HG02840 (cell line): Measurements from ENCODE around the gene ADAM19.

ENCODE experiments used
- ATAC-seq: cut with Tn5 transposase; IDR thresholded peaks from one replicate; pipeline ENCODE4 v1.9.1; 2021; ENCODE audit warnings: mild to moderate bottlenecking, moderate library complexity, moderate number of reproducible peaks; ENCODE audit not compliant: unreplicated experiment, low FRiP score

Gene ADAM19

DNA sequence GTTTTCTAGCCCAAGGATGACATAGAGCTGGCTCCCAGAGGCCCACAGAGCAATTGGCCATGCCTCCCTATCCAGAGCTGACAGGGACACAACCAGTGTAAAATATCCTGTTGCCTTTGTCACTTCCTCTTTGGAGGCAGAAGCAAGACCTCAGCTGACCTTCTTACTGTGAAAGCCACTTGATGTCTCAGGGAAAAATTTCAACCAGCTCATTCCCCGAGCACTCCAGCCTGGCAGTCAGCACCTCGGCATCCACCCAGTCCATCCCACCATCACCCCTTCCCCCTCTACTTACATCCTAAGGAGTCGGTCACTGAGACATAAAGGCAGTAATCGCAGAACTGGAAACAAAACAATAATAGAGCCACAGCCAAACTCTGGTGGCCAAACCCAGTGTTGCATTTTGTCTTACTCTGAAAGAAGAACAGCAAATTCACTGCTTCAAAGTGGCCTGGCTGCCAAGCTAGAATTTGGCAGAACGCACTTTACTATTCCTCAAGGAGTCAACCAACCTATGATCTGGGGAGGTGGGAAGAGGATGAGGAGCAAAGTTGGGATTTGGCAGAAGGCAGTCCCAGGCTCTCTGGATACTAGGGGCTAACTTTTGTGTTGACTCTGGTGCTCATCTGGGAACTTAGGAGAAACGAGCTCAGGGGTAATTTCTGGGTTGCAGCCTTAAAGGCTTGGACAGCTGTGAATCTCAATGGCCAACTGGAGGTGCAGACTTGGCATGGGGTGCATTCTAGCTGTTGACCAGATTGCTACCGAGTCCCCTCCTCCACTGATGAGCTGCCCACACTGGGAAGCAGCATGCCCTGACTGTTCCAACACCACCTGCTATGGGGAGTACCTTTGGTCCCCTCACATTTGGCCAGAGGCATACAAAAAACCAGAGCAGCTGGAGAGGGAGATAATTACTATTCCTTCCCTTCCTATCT lies 101.9 kb downstream of the ADAM19 start:
- no peak for ATAC-seq

DNA sequence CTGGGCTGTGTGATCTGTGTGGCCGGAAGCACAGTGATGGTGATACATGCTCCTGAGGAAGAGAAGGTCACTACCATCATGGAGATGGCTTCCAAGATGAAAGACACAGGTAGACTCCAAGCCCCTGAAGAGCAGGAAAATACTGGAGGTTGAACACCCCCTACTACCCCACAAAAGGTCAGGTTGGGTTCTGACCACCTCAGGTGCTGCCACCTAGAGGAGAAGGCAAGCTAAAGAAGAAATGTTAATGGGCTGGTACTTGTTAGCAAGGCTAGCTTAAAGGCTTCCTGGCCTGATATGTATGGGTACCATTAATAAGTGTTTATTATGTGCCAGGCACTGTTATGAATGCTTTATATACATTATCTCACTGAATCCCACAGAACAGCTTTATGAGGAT lies 103.9 kb downstream of the ADAM19 start:
- no peak for ATAC-seq

DNA sequence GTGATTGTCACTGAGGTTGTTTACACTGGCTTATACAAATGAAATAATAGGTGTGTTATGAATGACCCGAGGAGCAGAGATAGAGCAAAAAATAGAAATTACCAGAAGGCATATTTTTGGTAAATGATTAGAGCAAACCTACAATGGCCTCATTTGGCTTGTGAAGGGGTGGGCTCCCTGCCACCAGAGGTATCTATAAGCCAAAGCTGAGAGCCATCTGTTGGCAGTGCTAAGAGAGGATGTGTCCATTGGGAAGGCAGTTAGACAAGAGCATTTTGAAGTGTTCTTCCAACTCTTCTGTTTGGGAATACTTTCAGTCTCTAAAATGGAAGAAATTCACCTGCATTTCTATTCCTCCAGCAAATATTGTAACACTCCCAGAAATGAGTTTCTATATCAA lies 104.9 kb downstream of the ADAM19 start:
- ATAC-seq = no peak

DNA sequence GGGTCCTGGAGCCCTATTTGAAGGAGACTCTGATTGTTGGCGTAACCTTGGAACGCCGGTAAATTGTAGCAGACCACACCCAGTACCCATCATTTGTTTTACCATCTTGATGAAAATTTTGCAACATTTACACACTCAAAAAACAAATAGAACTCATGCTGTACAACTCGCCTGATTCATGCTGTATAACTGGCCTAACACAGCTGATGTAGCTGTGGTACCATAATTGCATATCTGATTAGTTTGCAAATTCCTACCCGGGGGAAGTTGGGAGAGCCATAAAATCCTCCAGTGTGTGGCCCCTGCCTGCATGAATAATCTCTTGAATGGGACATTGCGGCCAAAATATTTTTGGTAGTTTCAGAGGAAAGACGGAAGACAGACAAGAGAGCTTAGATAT lies 105.9 kb downstream of the ADAM19 start:
- ATAC-seq = no peak

DNA sequence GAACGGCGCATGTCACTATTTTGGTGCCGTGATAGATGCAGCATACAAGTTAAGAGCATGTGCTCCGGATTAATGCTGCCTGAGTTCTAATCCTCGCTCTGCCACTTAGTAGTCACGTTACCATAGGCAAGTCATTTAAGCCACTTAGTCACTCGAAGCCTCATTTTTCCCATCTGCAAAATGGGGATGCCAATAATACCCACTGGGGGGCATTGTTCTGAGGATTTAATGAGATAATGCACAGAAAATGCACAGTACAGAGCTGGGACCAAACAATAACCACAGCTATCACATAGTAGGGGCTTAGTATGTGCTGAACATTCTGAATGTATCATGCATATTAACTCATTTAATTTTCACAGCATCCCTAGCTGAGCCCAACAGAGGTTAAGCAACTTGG lies 106.5 kb downstream of the ADAM19 start:
- no peak for ATAC-seq

DNA sequence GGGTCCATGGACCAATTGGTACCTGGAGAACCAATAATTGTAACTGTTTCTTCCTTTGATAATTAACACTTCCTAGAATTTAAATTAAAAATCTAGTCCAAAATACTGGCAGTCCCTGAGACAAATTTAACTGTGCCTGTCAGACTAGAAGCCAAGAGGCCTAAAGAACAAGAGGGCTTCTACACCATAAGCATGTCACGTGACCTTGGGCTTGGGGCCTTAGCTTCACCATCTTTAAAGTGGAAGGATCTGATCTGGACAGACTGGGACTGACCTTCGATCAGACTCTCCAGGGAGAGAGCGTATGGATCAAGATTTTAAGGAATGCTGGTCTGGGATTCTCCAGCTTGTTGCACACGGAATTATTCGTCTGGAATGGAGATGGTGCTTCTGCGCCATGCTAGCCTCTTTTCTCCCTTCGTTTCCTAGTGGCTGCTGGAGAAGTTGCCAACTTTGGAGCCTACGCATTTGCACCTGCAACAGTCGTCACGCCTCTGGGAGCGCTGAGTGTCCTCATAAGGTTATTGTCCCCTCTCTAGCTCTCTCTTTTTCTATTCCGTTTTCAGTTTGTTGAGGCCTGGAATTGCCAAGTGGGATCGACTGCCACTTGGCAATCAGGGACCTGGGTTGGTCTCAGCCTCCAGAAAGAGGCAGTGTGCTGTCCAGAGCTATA lies 107.1 kb downstream of the ADAM19 start:
- ATAC-seq = no peak

DNA sequence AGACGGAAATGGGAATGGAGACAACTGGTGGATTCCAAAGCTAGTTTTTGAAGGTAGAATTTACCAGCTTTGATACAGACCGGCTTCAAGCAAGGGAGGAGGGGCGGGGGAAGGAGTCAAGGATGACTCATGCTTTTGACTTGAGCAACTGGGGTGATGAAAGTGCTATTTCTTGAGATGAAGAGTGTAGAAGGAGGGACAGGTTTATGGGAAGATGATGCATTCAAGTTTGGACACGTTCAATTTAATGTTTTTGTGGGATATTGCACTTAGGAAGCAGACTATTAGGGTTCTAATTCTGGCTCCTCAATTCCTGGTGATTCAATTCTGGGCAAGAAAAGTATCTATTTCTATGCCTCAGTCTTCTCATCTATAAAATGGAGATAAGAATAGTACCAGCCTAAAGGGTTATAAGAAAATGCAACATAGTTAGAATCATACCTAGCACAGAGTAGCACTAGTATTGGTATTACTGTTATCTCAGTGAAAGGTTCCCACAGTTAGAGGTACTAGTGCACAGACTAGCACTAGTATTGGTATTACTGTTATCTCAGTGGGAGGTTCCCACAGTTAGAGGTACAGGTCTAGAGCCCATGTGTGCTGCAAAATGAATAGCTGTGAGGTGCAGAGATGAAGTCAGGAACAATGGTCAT lies 110.9 kb downstream of the ADAM19 start:
- ATAC-seq = peak; percentile 85

DNA sequence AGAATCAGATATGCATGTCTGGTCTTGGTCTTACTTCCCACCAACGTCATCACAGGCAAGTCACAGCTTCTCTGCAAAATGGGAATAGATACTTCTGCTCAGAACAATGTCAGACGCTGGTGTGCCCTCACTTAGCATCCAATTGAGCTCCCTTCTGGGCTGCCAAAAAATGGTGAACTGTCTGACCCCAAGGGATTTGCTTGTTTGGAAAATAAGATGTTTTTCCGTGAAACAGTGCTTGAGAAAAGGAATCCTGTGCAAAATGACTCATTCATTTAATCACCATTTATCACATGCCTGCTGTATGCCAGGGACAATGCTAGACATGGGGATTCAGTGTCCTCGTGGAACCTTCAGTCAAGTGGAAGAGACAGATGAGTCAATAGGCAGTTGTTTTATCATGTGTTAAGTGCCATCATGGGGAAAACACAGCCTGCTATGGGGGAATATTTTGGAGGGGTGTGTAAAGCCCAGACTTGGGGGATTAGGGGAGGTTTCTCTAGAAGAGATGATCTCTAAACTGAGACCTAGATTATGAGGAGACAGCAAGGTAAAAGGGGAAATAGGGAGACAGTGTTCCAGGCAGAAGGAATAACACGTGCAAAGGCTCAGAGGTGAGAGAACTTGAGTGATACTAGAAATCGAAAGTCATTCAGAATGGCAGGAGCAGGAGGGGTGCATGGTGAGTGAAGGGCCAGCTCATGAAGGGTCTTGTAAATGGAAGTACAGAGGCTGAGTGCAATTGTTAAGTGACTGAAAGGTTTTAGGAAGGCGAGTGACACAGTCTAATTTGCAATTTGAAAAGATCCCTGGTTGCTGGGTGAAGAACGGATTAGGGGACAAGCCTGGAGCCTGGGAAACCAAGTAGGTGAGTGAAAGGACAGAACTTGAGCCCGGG lies 111.7 kb downstream of the ADAM19 start:
- ATAC-seq = no peak

DNA sequence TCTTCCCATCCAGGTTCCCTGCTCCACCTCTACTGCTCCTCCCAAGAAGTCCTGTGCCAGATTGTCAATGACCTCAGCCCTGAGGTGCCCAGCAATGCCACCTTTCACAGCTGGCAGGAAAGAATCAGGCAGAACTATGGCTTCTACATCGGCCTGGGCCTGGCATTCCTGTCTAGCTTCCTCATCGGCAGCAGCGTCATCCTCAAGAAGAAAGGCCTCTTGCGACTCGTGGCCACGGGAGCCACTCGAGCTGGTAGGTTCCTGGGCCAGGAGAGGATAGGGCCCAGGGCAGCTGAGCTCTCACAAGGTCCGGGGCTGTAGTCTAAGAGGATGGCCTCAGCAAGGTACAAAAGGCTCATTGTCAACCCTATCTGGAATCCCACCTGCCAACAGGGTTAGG lies 112.5 kb downstream of the ADAM19 start:
- no peak for ATAC-seq

DNA sequence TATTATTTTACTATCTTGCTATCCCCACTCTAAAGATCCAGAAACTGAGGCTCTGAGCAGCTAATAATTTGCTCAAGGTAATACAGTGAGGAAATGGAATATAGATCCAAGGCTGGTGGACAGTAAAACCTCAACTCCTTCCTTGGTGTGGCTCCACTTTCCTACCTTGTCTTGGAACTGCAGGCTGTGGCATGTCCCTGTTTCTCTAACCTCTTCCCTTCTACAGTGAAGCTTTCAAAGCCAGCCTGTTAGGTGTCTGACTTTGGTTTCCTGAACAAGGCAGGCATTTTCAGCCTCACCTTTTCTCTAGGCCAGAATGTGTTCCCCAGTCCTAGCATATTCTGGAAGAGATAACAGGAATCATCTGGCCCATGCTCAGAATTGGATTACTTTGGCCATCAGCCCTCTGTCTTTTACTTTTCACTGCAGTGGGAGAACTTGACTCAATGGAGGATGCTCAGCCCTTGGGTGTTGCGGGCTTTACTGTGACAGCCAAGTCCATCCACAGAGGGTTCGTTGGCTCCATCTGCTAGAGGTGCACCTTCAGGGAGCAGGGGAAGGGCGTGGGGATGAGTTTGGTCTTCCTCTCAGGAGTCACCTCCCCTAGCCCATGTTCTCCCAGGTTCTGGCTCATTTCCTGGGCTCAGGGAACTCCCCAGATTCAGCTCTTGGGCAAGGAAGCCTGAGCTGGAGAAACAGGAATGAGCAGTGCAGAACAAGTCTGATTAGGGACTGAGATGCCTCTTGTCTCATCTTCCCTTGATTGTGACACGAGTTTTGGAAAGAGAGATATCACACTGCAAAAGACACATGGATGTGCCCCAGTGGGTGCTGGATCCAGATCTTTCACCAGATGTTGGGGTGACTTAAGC lies 114.4 kb downstream of the ADAM19 start:
- ATAC-seq = no peak

DNA sequence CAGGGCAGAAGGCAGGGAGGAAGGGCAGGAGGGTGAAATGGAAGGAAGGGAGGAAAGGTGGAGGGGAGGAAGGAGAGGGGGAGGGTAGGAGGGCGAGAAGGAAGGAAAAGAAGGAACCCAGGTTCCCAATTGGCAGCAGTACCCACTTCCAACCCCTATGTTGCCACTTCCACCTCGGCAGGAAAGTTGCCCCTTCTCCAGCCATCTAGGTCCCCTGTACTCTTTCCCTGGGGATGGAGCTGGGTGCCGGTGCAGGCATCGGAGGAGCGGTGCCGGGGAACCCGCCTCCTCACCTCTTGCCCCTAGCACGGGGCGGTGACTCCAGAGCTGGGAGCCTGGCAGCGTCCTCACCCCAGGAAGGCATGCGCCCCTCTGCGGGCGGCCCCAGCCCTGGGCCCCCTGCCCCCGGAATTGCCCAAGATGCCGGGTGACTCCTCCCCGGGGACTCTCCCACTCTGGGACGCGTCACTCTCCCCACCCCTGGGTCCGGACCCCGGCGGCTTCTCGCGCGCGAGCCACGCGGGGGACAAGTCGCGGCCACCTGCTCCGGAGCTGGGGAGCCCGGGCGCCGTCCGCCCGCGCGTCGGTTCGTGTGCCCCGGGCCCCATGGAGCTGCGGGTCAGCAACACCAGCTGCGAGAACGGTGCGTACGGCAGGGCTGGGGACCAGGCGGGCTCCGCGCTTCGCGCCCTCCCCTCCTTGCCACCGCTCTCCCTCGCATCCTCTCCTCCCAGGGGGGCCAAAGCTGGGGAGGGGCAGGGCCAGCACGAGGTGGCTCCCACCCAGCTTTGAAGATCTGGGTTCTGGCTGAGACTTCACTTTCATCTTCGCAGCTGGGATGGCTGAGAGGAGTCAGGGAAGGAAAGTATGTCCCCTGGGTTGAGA lies 115.6 kb downstream of the ADAM19 start, which contains the start of gene NIPAL4:
TSS of gene NIPAL4 (plus strand) at position 499 of the 885 bp plus-strand sequence. CDS start at position 607, 108 bp downstream.
- ATAC-seq = no peak

DNA sequence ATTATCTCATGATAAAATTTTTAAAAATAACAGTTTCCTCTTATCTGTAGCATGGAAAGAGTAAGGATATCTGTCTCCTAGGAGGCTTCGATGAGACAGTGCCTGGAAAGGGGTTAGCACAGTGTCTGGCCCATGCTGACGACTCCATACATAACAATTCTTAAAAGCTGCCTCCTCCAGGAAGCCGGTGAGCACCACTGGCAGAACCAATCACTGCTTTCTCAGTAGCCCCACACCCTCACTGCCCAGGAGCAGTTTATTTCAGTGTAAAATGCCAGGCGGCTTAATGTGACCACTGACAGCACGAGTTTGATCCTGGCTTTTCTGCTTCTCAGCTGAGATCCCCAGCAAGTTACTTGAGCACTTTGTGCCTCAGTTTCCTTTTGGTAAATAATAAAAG lies 116.7 kb downstream of the ADAM19 start:
- no peak for ATAC-seq

DNA sequence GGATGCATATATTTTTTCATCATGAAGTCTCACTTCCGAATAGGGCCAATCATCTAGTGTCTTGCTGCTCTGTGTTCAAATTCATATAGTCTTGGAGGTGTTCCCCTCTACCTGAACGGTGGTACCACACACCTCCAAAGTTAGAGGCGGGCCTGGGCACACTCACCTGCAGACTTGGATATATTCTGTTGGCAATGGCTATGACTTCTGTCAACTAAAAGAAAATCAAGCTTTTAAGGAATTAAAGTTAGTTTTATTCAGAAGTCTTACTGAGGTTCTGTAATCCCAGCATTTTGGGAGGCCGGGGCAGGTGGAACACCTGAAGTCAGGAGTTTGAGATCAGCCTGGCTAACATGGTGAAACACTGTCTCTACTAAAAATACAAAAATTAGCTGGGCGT lies 118.2 kb downstream of the ADAM19 start:
- ATAC-seq = no peak

DNA sequence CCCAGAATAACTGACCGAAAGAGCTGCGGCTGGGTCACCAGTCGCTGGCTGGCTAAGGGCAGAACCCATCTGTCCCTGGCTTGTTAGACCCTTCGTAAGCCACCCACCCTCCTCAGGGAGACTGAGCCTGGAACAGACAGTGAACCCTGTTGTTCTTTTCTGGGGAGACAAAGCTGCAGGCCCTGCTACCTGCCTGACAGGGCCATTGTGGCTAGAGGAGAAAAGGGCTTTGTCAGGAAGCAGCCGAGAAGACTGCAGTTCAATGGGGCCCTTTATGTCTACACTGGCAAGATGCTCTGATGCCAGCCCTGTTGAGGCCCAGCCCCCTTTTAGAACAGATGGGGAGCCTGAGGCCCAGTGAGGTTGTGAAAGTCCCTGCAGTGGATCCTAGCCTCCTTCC lies 119.3 kb downstream of the ADAM19 start:
- ATAC-seq = no peak

DNA sequence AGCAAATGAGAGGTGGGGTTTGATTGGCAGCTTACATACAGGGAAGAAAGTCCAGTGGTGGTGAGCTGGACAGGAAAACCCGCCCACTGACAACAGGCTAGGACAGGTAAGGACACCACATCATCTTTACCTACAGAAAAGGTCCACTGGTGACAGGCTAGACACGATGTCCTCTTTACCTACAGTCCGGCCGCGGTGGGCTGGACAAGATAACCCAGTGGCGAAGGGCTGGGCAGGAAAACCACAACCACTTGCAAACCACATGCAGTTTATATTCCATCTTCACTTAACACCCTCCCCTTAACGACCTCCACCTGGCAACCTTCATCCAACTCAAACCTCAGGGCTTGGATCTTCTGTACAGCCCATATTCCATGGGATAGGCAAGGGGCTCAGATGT lies 120.5 kb downstream of the ADAM19 start:
- ATAC-seq = no peak

DNA sequence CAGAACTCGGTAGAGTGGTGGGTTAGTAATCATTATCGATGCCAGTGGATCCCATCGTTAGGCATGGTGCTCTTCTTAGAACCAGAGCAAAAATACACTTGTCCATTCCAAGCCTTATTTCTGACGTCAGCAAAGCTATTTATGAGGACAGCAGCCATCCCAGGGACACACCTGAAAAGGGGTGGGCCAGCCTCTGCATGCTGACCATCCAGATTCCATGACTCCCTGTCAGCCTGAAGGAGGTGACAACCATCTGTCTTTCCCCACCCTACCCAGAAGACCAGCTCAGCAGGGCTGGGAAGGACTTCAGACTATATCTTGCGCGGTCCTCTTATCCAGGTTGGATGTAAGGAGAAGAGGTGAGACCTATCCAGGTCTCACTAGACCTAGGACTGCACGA lies 121.3 kb downstream of the ADAM19 start:
- ATAC-seq = no peak

DNA sequence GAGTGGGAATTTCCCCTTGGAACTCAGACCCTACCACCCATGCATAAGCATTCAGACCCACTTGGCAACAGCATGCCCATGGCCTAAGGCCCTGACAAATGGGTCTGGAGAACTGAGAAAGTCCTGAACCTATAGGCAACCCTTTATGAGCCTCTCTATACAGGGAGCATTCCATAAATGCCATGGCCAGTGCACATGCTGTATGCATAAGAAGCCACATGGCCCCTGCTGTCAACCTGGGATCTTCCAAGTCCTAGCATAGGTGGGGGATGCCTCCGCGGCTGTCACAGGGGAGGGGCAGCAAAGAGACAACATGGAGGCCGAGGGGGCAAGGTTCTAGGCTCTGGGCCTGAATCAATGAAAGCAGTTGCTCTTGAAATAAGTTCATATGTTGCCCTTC lies 123.8 kb downstream of the ADAM19 start:
- ATAC-seq = no peak

DNA sequence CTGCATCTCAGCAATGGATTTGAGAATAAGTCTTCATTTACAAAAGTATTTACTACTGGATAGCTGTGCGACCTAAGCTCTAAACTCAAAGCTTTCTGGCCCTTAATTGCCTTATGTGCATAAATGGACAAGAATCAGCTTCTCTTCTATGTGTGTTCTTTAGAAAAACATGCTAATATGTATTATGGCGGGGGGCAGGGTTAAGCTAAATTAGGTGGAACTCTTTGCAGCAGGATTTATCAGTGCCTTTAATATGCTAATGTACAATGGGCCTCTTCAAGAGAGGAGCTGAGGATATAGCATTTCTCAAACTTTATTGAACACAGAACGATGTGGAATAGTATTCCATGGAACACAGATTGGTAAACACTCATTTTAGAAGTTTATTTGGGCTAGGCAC lies 125.6 kb downstream of the ADAM19 start:
- no peak for ATAC-seq
